ENCODE data around the gene MOCOS. TPM values are rescaled to one million over a fixed set of nuclear protein-coding genes. Genes with fewer than 3 reads are reported as not detected.

Gene MOCOS
- total RNA-seq, 1 experiment from 2014 or later = 3.0 TPM

DNA sequence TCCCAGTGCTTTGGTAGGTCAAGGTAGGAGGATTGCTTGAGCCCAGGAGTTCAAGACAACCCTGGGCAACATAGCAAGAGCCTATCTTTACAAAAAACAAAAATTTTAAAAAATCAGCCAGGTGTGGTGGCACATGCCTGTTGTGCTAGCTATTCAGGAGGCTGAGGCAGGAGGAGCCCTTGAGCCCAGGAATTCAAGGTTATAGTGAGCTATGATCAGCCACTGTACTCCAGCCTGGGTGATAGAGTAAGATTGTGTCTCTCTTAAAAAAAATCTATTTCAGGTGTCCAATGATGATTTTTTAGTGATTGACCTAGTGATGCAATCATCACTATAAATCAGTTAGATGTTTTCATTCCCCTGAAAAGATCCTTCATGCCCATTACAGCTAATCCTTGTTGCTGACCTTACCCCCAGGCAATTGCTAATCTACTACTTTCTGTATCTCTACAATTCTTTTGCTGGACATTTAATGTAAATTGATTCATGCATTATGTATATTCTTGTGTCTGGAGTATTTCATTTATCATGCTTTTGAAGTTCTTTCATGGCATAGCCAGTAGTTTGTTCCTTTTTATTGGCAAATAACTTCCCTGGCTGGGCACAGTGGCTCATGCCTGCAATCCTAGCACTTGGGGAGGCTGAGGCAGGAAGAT lies 10.3 kb downstream of the MOCOS start:
- ATAC-seq (no peak), DNase-seq (ENCODE audit: low read depth, low spot score) (no peak)
- ChIA-PET CTCF (no interaction called here), POLR2A (no interaction called here)
- intact Hi-C loops (cut with micrococcal nuclease; ENCODE audit: unreplicated experiment) = no loop called here
- Histone ChIP-seq H3K4me1 (ENCODE audit: control insufficient read depth, insufficient read depth, low read length) (no peaks in the 10 kb centered on the region), H3K27me3 (ENCODE audit: control insufficient read depth, insufficient read depth, low read length) (no peaks in the 10 kb centered on the region), H3K9me3 (ENCODE audit: control insufficient read depth, insufficient read depth, low read depth, low read length) (no peaks in the 10 kb centered on the region), H3K27ac (ENCODE audit: low read length) (no peak overlapping the region), H3K36me3 (ENCODE audit: control insufficient read depth, insufficient read depth, low read length) (no peaks in the 10 kb centered on the region), H3K4me3 (ENCODE audit: low read depth in 2 of 2, low read length in 2 of 2) (no peak overlapping the region)
- BruUV-seq (replicated peaks) = no TSS peak
- TF ChIP-seq TCF7L2 (IDR thresholded peaks at IDR 0.05; ENCODE audit: low read depth, low read length) = no peak
- TF ChIP-seq SIN3A (IDR thresholded peaks at IDR 0.05; ENCODE audit: borderline replicate concordance, insufficient read depth, low read depth, low read length) = no peak
- TF ChIP-seq, protein P1, sequence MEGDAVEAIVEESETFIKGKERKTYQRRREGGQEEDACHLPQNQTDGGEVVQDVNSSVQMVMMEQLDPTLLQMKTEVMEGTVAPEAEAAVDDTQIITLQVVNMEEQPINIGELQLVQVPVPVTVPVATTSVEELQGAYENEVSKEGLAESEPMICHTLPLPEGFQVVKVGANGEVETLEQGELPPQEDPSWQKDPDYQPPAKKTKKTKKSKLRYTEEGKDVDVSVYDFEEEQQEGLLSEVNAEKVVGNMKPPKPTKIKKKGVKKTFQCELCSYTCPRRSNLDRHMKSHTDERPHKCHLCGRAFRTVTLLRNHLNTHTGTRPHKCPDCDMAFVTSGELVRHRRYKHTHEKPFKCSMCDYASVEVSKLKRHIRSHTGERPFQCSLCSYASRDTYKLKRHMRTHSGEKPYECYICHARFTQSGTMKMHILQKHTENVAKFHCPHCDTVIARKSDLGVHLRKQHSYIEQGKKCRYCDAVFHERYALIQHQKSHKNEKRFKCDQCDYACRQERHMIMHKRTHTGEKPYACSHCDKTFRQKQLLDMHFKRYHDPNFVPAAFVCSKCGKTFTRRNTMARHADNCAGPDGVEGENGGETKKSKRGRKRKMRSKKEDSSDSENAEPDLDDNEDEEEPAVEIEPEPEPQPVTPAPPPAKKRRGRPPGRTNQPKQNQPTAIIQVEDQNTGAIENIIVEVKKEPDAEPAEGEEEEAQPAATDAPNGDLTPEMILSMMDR (IDR thresholded peaks at IDR 0.05) = no peak
- TF ChIP-seq, protein P2, sequence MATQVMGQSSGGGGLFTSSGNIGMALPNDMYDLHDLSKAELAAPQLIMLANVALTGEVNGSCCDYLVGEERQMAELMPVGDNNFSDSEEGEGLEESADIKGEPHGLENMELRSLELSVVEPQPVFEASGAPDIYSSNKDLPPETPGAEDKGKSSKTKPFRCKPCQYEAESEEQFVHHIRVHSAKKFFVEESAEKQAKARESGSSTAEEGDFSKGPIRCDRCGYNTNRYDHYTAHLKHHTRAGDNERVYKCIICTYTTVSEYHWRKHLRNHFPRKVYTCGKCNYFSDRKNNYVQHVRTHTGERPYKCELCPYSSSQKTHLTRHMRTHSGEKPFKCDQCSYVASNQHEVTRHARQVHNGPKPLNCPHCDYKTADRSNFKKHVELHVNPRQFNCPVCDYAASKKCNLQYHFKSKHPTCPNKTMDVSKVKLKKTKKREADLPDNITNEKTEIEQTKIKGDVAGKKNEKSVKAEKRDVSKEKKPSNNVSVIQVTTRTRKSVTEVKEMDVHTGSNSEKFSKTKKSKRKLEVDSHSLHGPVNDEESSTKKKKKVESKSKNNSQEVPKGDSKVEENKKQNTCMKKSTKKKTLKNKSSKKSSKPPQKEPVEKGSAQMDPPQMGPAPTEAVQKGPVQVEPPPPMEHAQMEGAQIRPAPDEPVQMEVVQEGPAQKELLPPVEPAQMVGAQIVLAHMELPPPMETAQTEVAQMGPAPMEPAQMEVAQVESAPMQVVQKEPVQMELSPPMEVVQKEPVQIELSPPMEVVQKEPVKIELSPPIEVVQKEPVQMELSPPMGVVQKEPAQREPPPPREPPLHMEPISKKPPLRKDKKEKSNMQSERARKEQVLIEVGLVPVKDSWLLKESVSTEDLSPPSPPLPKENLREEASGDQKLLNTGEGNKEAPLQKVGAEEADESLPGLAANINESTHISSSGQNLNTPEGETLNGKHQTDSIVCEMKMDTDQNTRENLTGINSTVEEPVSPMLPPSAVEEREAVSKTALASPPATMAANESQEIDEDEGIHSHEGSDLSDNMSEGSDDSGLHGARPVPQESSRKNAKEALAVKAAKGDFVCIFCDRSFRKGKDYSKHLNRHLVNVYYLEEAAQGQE (IDR thresholded peaks at IDR 0.05; ENCODE audit: insufficient read depth in 1 of 2, low read depth in 2 of 2, low read length in 1 of 2) = no peak
- TF ChIP-seq POLR2AphosphoS5 (IDR thresholded peaks at IDR 0.05; ENCODE audit: low read depth, low read length) = no peak
- in situ Hi-C loops (cut with HindIII; ENCODE audit: low pct_unique_long_range_greater_than_20kb, low sequenced_read_pairs) = no loop called here

DNA sequence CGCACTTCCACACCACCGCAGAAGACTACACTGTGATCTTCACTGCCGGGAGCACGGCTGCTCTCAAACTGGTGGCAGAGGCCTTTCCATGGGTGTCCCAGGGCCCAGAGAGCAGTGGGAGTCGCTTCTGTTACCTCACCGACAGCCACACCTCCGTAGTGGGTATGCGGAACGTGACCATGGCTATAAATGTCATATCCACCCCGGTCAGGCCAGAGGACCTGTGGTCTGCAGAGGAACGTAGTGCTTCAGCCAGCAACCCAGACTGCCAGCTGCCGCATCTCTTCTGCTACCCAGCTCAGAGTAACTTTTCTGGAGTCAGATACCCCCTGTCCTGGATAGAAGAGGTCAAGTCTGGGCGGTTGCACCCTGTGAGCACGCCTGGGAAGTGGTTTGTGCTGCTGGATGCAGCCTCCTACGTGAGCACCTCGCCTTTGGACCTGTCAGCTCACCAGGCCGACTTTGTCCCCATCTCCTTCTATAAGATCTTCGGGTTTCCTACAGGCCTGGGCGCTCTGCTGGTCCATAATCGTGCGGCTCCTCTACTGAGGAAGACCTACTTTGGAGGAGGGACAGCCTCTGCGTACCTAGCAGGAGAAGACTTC lies 12.5 kb downstream of the MOCOS start:
- DNase-seq (ENCODE audit: low read depth, low spot score) = no peak
- CTCF ChIA-PET = no interaction called here
- no peaks in the 10 kb centered on the region for H3K27me3 ChIP-seq (ENCODE audit: control insufficient read depth, insufficient read depth, low read length)
- TF ChIP-seq POLR2AphosphoS5 (IDR thresholded peaks at IDR 0.05; ENCODE audit: low read depth, low read length) = no peak
- TF ChIP-seq, protein P2 (IDR thresholded peaks at IDR 0.05; ENCODE audit: insufficient read depth in 1 of 2, low read depth in 2 of 2, low read length in 1 of 2) = no peak
- TF ChIP-seq, protein P1 (IDR thresholded peaks at IDR 0.05) = no peak
- no peak for TF ChIP-seq SIN3A (IDR thresholded peaks at IDR 0.05; ENCODE audit: borderline replicate concordance, insufficient read depth, low read depth, low read length)
- no peak for TF ChIP-seq TCF7L2 (IDR thresholded peaks at IDR 0.05; ENCODE audit: low read depth, low read length)
- no peak for ATAC-seq
- in situ Hi-C loops (cut with HindIII; ENCODE audit: low pct_unique_long_range_greater_than_20kb, low sequenced_read_pairs) = no loop called here
- H3K4me3 ChIP-seq (ENCODE audit: low read depth in 2 of 2, low read length in 2 of 2) = no peak overlapping the region
- intact Hi-C loops (cut with micrococcal nuclease; ENCODE audit: unreplicated experiment) = no loop called here
- H3K4me1 ChIP-seq (ENCODE audit: control insufficient read depth, insufficient read depth, low read length) = no peaks in the 10 kb centered on the region
- H3K36me3 ChIP-seq (ENCODE audit: control insufficient read depth, insufficient read depth, low read length) = no peaks in the 10 kb centered on the region
- H3K27ac ChIP-seq (ENCODE audit: low read length) = no peak overlapping the region
- no TSS peak for BruUV-seq (replicated peaks)
- POLR2A ChIA-PET = no interaction called here
- H3K9me3 ChIP-seq (ENCODE audit: control insufficient read depth, insufficient read depth, low read depth, low read length) = no peaks in the 10 kb centered on the region
